Sigmoid colon (tissue), 4 donors: Measurements from ENCODE around the gene F10.

Source experiments
- CTCF ChIP-seq, 4 experiments: fragments of 450-650 bp in 3 of 4; fragments of 200-600 bp in 1 of 4; IDR thresholded peaks; one replicate each; pipeline ENCODE4 v1.5.1; 2016 to 2019; ENCODE audit warnings: antibody characterized with exemption in 4 of 4, mild to moderate bottlenecking in 3 of 4, moderate library complexity in 2 of 4
- EP300 ChIP-seq, 4 donors: sonication (generic); formaldehyde crosslinking; IDR thresholded peaks; one replicate each; pipeline ENCODE4 v1.6.1; 2017; ENCODE audit warnings: antibody characterized with exemption in 4 of 4

- TF ChIP-seq EP300 (IDR thresholded peaks at IDR 0.05) (no peak), CTCF (IDR thresholded peaks at IDR 0.05) (no peak)
Observed at GRCh38 chr13:113093580-113094409, 28.8 kb upstream of the F10 start.
